Kidney epithelial cell (primary cell): Measurements from ENCODE around the gene LRCOL1. TPM values are rescaled to one million over a fixed set of nuclear protein-coding genes. Genes with fewer than 3 reads are reported as not detected.

ENCODE experiments used
- DNase-seq: peaks from one replicate; pipeline ENCODE4 v3.0.0-alpha.2; 2010; ENCODE audit warnings: low read depth
- H3K27me3 ChIP-seq: 2 replicates; pipeline ENCODE4 v1.6.0; 2011; ENCODE audit warnings: low read length; ENCODE audit not compliant: control insufficient read depth, insufficient read depth
- H3K36me3 ChIP-seq: 2 replicates; pipeline ENCODE4 v1.5.1; 2011; ENCODE audit warnings: low read length; ENCODE audit not compliant: control insufficient read depth, insufficient read depth
- H3K4me3 ChIP-seq: 2 replicates; pipeline ENCODE4 v1.5.1; 2011; ENCODE audit warnings: low read depth, mild to moderate bottlenecking, control low read depth, low read length
- CTCF ChIP-seq: IDR thresholded peaks from 2 replicates; pipeline ENCODE4 v1.5.1; 2011; ENCODE audit warnings: mild to moderate bottlenecking, moderate library complexity, low read length, control low read depth, inconsistent platforms; ENCODE audit not compliant: insufficient read depth, poor library complexity, severe bottlenecking
- total RNA-seq: library from RNA; depleted of rRNA; stranded (reverse); fragments of >200 nt; gene quantifications from 2 replicates; pipeline ENCODE4 v1.2.3, GENCODE V29; 2015

LRCOL1 gene
- total RNA-seq, 1 donor from 2014 or later = not detected

GRCh38 chr12:132606466-132606865 is 3.9 kb downstream of the LRCOL1 start:
- no peak for TF ChIP-seq CTCF
- H3K36me3 ChIP-seq = no peaks in the 10 kb centered on the region
- no peak for DNase-seq
- H3K4me3 ChIP-seq = no peak overlapping the region
- peaks cover 55% of the 10 kb centered on the region for H3K27me3 ChIP-seq

GRCh38 chr12:132605892-132606291 is 4.5 kb downstream of the LRCOL1 start:
- DNase-seq = no peak
- Histone ChIP-seq H3K36me3 (no peaks in the 10 kb centered on the region), H3K4me3 (no peak overlapping the region), H3K27me3 (peaks cover 59% of the 10 kb centered on the region)
- no peak for TF ChIP-seq CTCF

GRCh38 chr12:132604668-132605441 is 5.5 kb downstream of the LRCOL1 start:
- TF ChIP-seq CTCF = no peak
- Histone ChIP-seq H3K36me3 (no peaks in the 10 kb centered on the region), H3K27me3 (peaks cover 54% of the 10 kb centered on the region), H3K4me3 (no peak overlapping the region)
- DNase-seq = no peak

GRCh38 chr12:132604151-132604618 is 6.2 kb downstream of the LRCOL1 start:
- peaks cover 54% of the 10 kb centered on the region for H3K27me3 ChIP-seq
- TF ChIP-seq CTCF = no peak
- H3K4me3 ChIP-seq = no peak overlapping the region
- no peaks in the 10 kb centered on the region for H3K36me3 ChIP-seq
- DNase-seq = no peak

- peaks cover 51% of the 10 kb centered on the region for H3K27me3 ChIP-seq
- DNase-seq = no peak
- no peak overlapping the region for H3K4me3 ChIP-seq
- H3K36me3 ChIP-seq = no peaks in the 10 kb centered on the region
- TF ChIP-seq CTCF = no peak
These were observed 6.9 kb downstream of the LRCOL1 start for GRCh38 chr12:132603240-132604150.
